Heart left ventricle (tissue), 16 donors: ENCODE data around the gene DMD. TPM values are rescaled to one million over a fixed set of nuclear protein-coding genes. Genes with fewer than 3 reads are reported as not detected.

Source experiments
- ATAC-seq, 4 donors: fragments of 200-7000 bp; cut with Tn5 transposase; one replicate each; pipeline ENCODE4 v1.9.1; 2020 to 2022; ENCODE audit warnings: moderate library complexity in 4 of 4, mild to moderate bottlenecking in 3 of 4, moderate number of reproducible peaks in 1 of 4
- DNase-seq, 5 donors: peaks; one replicate each; pipeline ENCODE4 v3.0.0-alpha.2; 2020
- H3K27ac ChIP-seq, 12 donors: fragments of 200-600 bp; sonication (generic) in 4 of 12; one replicate each; pipeline versions ENCODE4 v1.5.0 to v1.8.0; 2016 to 2022; ENCODE audit warnings: mild to moderate bottlenecking in 2 of 12
- H3K27me3 ChIP-seq, 9 donors: fragments of 200-600 bp; sonication (generic) in 2 of 9; one replicate each; pipeline versions ENCODE4 v1.5.1 to v1.8.0; 2016 to 2022; ENCODE audit warnings: mild to moderate bottlenecking in 3 of 9
- H3K36me3 ChIP-seq, 9 donors: fragments of 200-600 bp; sonication (generic) in 2 of 9; one replicate each; pipeline versions ENCODE4 v1.5.0 to v1.8.0; 2018 to 2022; ENCODE audit warnings: mild to moderate bottlenecking in 2 of 9
- H3K4me1 ChIP-seq, 12 donors: fragments of 200-600 bp; sonication (generic) in 4 of 12; one replicate each; pipeline versions ENCODE4 v1.5.0 to v1.8.0; 2016 to 2022; ENCODE audit warnings: mild to moderate bottlenecking in 3 of 12
- H3K4me3 ChIP-seq, 12 donors: fragments of 200-600 bp; sonication (generic) in 4 of 12; one replicate each; pipeline versions ENCODE4 v1.5.0 to v1.8.0; 2017 to 2022; ENCODE audit warnings: mild to moderate bottlenecking in 9 of 12, moderate library complexity in 4 of 12
- H3K9me3 ChIP-seq, 12 donors: fragments of 200-600 bp; sonication (generic) in 4 of 12; one replicate each; pipeline versions ENCODE4 v1.5.0 to v1.8.0; 2016 to 2022; ENCODE audit warnings: mild to moderate bottlenecking in 1 of 12
- CTCF ChIP-seq, 12 donors: fragments of 200-600 bp; sonication (generic) in 4 of 12; IDR thresholded peaks; one replicate each; pipeline versions ENCODE4 v1.5.0 to v1.8.0; 2018 to 2022; ENCODE audit warnings: antibody characterized with exemption in 12 of 12, mild to moderate bottlenecking in 5 of 12
- POLR2A ChIP-seq, 2 donors: fragments of 450-650 bp; IDR thresholded peaks; one replicate each; pipeline ENCODE4 v1.6.1; 2017; ENCODE audit warnings: antibody characterized with exemption in 2 of 2, mild to moderate bottlenecking in 2 of 2, moderate library complexity in 2 of 2
- WGBS, 4 donors: extraction: QIAGEN DNeasy Blood & Tissue Kit in 2 of 4; methylation state at CpG; one replicate each; pipeline versions ENCODE4 v1.1.5 to v1.1.7; 2013 to 2018; 5-methylcytosine and 5-hydroxymethylcytosine counted together
- intact Hi-C, 10 donors: fragments of 100-400 bp; cut with DNase I; formaldehyde crosslinking; loops; one replicate each; pipeline versions ENCODE4 v1.11.1 to v1.14.2; 2022
- polyA plus RNA-seq, 2 donors: library from polyadenylated mRNA; stranded (reverse); fragments of 200-250 nt; gene quantifications; one replicate each; pipeline ENCODE4 v1.2.3, GENCODE V29; 2013
- total RNA-seq, 9 donors: library from RNA; depleted of rRNA in 2 of 9; stranded (reverse); fragments of >200 nt in 2 of 9; fragmentation: NEBNext Ultra II Directional in 3 of 9; extraction: Animal tissue kit (Norgen Biotek cat#: 25700) in 3 of 9; gene quantifications; one replicate each; pipeline versions ENCODE4 v1.1.0 to v1.2.4, GENCODE V29; 2016 to 2023
- donor health status: ischemic (EF 13 %, LVEDD 7.1; RV severe dilation, severe dysfunction).
- donor health status: healthy with polysubstance abuse.
- donor health status: DM: no; HTN: yes; CAD: no.
- donor health status: DM: no; HTN: no; CAD: no.
- donor health status: ischemic (EF 25% LVEDD 6.9; RV normal size, moderate dysfunction).
- donor health status: ischemic (EF 25% LVEDD 5.7; RV mildly dilated, moderate dysfunction).
- donor health status: healthy.
- donor health status: DM: yes; HTN: yes; CAD: no.
- donor health status: ischemic (EF 35%, LVEDD 5.7; RV mildly dilated, moderate dysfunction).
- donor health status: nonischemic (EF 11% LVEDD 7.7; RV severe dilation, severe dysfunction).
- donor health status: DM: yes; HTN: yes; CAD: no.
- donor health status: PGD.
- donor health status: ischemic (EF 29% LVEDD 5.4; RV normal size, mild dysfunction).
- donor health status: nonischemic (EF 23%, LVEDD 6.1; RV moderate dilation, normal function).

DMD gene
- total and polyA plus RNA-seq, 11 donors: 34.7 to 236 (median 162) TPM

GRCh38 chrX:33133320-33133719, 78.0 kb downstream of the DMD start:
- 54 to 69% (median 59%) methylated on average over 3 of the region's 3 CpGs for WGBS, 4 donors
- H3K27ac ChIP-seq: no peak overlapping the region
- TF ChIP-seq CTCF (IDR thresholded peaks at IDR 0.05) (no peak), POLR2A (IDR thresholded peaks at IDR 0.05) (no peak)
- intact Hi-C loops: no loop called here
- ATAC-seq (no peak), DNase-seq (no peak)
- no peaks in the 10 kb centered on the region for H3K36me3 ChIP-seq
- peaks cover 0 to 4% (median 0%) of the 10 kb centered on the region in 12 donors for H3K9me3 ChIP-seq
- H3K27me3 ChIP-seq: peaks cover 0 to 3% (median 0%) of the 10 kb centered on the region in 9 donors
- peaks cover 0 to 6% (median 0%) of the 10 kb centered on the region in 12 donors for H3K4me1 ChIP-seq
- no peak overlapping the region for H3K4me3 ChIP-seq

GRCh38 chrX:33132569-33132968, 78.8 kb downstream of the DMD start:
- ATAC-seq (no peak), DNase-seq (no peak)
- intact Hi-C loops: no loop called here
- Histone ChIP-seq H3K9me3 (peaks cover 0 to 4% (median 0%) of the 10 kb centered on the region in 12 donors), H3K27ac (no peak overlapping the region), H3K36me3 (no peaks in the 10 kb centered on the region), H3K4me3 (no peak overlapping the region), H3K27me3 (peaks cover 0 to 3% (median 0%) of the 10 kb centered on the region in 9 donors), H3K4me1 (peaks cover 0 to 6% (median 0%) of the 10 kb centered on the region in 12 donors)
- no peak for TF ChIP-seq CTCF (IDR thresholded peaks at IDR 0.05)
- WGBS, 4 donors: 35 to 48% (median 37%) methylated on average over 3 of the region's 3 CpGs

- 62 to 86% (median 74%) methylated on average over 7 of the region's 7 CpGs for WGBS, 4 donors
- H3K9me3 ChIP-seq: no peaks in the 10 kb centered on the region
- TF ChIP-seq CTCF (IDR thresholded peaks at IDR 0.05) (no peak), POLR2A (IDR thresholded peaks at IDR 0.05) (no peak)
- ATAC-seq: no peak
- H3K4me3 ChIP-seq: no peak overlapping the region
- H3K4me1 ChIP-seq: peaks cover 0 to 6% (median 0%) of the 10 kb centered on the region in 12 donors
- H3K27ac ChIP-seq: no peak overlapping the region
- H3K27me3 ChIP-seq: peaks cover 0 to 3% (median 0%) of the 10 kb centered on the region in 9 donors
- intact Hi-C loops: no loop called here
- H3K36me3 ChIP-seq: no peaks in the 10 kb centered on the region
- DNase-seq: no peak
Measured at GRCh38 chrX:33129607-33130006, 81.7 kb downstream of the DMD start.

GRCh38 chrX:33128048-33128805, 83.1 kb downstream of the DMD start:
- H3K9me3 ChIP-seq: no peaks in the 10 kb centered on the region
- peaks cover 0 to 4% (median 0%) of the 10 kb centered on the region in 12 donors for H3K4me1 ChIP-seq
- H3K27me3 ChIP-seq: no peaks in the 10 kb centered on the region
- H3K36me3 ChIP-seq: no peaks in the 10 kb centered on the region
- H3K4me3 ChIP-seq: no peak overlapping the region
- DNase-seq (no peak), ATAC-seq (no peak)
- WGBS, 4 donors: 31 to 39% (median 38%) methylated on average over 10 of the region's 10 CpGs
- H3K27ac ChIP-seq: no peak overlapping the region
- intact Hi-C loops: no loop called here
- TF ChIP-seq CTCF (IDR thresholded peaks at IDR 0.05) (no peak), POLR2A (IDR thresholded peaks at IDR 0.05) (no peak)
